Natural killer cell (primary cell): ENCODE results near the gene MTNR1B. TPM values are rescaled to one million over a fixed set of nuclear protein-coding genes. Genes with fewer than 3 reads are reported as not detected.

Experiments used
- ATAC-seq, 3 donors: fragments of 150-1000 bp in 2 of 3; fragments of 200-7000 bp in 1 of 3; cut with Tn5 transposase; 1 replicate in 1 of 3; 2 replicates in 2 of 3; pipeline ENCODE4 v1.10.0; 2021; ENCODE audit warnings: mild to moderate bottlenecking in 2 of 3, moderate library complexity in 2 of 3
- DNase-seq, 2 donors: peaks; one replicate each; pipeline versions ENCODE4 v3.0.0 to v3.0.0-alpha.2; 2013 to 2021; ENCODE audit warnings: mixed read lengths in 1 of 2
- H3K27ac ChIP-seq: one replicate; pipeline ENCODE4 v1.5.1; 2013; ENCODE audit warnings: mild to moderate bottlenecking, low read length
- H3K27me3 ChIP-seq: one replicate; pipeline ENCODE4 v1.6.1; 2013; ENCODE audit warnings: low read length; ENCODE audit not compliant: control insufficient read depth, insufficient read depth
- H3K36me3 ChIP-seq: one replicate; pipeline ENCODE4 v1.6.1; 2013; ENCODE audit warnings: low read length; ENCODE audit not compliant: control insufficient read depth, insufficient read depth
- H3K4me1 ChIP-seq: one replicate; pipeline ENCODE4 v1.6.1; 2013; ENCODE audit warnings: low read length; ENCODE audit not compliant: control insufficient read depth, insufficient read depth
- H3K4me3 ChIP-seq: one replicate; pipeline ENCODE4 v1.5.1; 2013; ENCODE audit warnings: low read length
- H3K9me3 ChIP-seq: one replicate; pipeline ENCODE4 v1.6.1; 2013; ENCODE audit warnings: low read length; ENCODE audit not compliant: control insufficient read depth, insufficient read depth
- H3K27ac Mint-ChIP-seq, 2 donors: one replicate each; pipeline ENCODE4 v1.8.0; 2022; ENCODE audit warnings: mild to moderate bottlenecking in 2 of 2, mixed read lengths in 2 of 2, moderate library complexity in 1 of 2
- H3K27me3 Mint-ChIP-seq, 2 donors: one replicate each; pipeline ENCODE4 v1.8.0; 2022; ENCODE audit warnings: low read depth in 2 of 2, mixed read lengths in 2 of 2
- H3K36me3 Mint-ChIP-seq: one replicate; pipeline ENCODE4 v1.8.0; 2022; ENCODE audit warnings: mixed read lengths
- H3K4me1 Mint-ChIP-seq, 2 donors: one replicate each; pipeline ENCODE4 v1.8.0; 2022; ENCODE audit warnings: mixed read lengths in 2 of 2
- H3K4me3 Mint-ChIP-seq: one replicate; pipeline ENCODE4 v1.8.0; 2022; ENCODE audit warnings: mild to moderate bottlenecking, moderate library complexity, mixed read lengths
- H3K9me3 Mint-ChIP-seq, 2 donors: one replicate each; pipeline ENCODE4 v1.8.0; 2022; ENCODE audit warnings: mixed read lengths in 2 of 2
- WGBS: methylation state at CpG from one replicate; pipeline ENCODE4 v1.1.7; 2013; ENCODE audit warnings: missing lambda C conversion rate; ENCODE audit not compliant: insufficient coverage; 5-methylcytosine and 5-hydroxymethylcytosine counted together
- intact Hi-C: fragments of 100-400 bp; cut with micrococcal nuclease; formaldehyde crosslinking; loops from one replicate; pipeline ENCODE4 v1.14.2; 2022
- total RNA-seq, 4 donors: library from RNA; stranded (reverse); fragments of 120-200 nt in 1 of 4; gene quantifications; one replicate each; pipeline versions ENCODE4 v1.2.3 to v1.2.4, GENCODE V29; 2013 to 2022
- TF ChIP-seq, protein P1 (sequence below): fragments of 200-600 bp; IDR thresholded peaks from one replicate; pipeline ENCODE4 v1.8.0; 2022; ENCODE audit warnings: antibody characterized with exemption

The MTNR1B gene
- total RNA-seq, 3 donors from 2014 or later (not counting 1 experiment from before 2014, with no cell fraction given), result not detected

DNA sequence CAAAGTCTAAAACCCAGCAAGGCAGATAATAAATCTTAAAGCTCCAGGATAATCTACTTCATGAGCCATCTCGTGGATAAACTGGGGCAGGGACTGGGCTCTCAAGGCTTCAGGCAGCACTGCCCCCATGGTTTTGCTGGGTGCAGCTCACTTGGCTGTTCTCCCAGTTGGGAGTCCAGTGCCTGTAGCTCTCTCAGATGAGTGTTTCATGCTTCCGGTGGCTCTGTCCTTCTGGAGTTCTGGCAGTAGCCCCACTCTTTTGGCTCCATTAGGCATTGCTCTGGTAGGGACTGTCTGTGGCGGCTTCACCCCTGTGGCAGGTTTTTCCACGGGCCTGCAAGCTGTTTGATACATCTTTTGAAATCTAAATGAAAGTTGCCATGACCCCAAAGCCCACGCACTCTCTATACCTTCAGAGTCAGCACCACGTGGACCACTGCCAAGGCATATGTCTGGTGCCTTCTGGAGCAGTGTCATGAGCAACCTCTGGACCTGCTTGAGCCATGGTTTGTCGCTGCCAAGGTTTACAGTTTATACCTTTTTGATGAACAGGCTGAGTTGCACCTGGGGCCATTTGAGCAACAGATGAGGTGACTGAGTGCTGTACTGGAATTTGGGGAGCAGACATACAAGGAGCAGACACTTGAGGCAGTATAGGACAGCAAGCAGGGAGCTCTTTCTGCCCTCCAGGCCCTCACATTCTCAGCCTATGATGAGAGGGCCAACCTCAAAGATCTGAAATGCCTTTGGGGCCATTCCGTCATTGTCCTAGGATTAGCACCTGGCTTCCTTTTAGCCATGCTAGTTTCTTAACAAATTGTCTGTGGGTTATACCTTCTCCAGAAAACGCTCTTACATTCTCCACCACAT lies 48.6 kb downstream of the MTNR1B start:
- Histone ChIP-seq H3K27me3 (no peaks in the 10 kb centered on the region), H3K36me3 (no peaks in the 10 kb centered on the region), H3K4me3 (no peak overlapping the region), H3K9me3 (no peaks in the 10 kb centered on the region), H3K27ac (no peak overlapping the region), H3K4me1 (no peaks in the 10 kb centered on the region)
- Mint-ChIP-seq H3K9me3 (peaks cover 11 to 12% of the 10 kb centered on the region in 2 donors), H3K27me3 (no peaks in the 10 kb centered on the region), H3K4me3 (no peak overlapping the region), H3K4me1 (no peaks in the 10 kb centered on the region), H3K36me3 (no peaks in the 10 kb centered on the region), H3K27ac (no peak overlapping the region)
- TF ChIP-seq, protein P1, sequence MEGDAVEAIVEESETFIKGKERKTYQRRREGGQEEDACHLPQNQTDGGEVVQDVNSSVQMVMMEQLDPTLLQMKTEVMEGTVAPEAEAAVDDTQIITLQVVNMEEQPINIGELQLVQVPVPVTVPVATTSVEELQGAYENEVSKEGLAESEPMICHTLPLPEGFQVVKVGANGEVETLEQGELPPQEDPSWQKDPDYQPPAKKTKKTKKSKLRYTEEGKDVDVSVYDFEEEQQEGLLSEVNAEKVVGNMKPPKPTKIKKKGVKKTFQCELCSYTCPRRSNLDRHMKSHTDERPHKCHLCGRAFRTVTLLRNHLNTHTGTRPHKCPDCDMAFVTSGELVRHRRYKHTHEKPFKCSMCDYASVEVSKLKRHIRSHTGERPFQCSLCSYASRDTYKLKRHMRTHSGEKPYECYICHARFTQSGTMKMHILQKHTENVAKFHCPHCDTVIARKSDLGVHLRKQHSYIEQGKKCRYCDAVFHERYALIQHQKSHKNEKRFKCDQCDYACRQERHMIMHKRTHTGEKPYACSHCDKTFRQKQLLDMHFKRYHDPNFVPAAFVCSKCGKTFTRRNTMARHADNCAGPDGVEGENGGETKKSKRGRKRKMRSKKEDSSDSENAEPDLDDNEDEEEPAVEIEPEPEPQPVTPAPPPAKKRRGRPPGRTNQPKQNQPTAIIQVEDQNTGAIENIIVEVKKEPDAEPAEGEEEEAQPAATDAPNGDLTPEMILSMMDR, result no peak
- no peak for DNase-seq
- ATAC-seq, result no peak
- WGBS, result 78% methylated on average over 9 of the region's 9 CpGs
- intact Hi-C loops, result no loop called here

DNA sequence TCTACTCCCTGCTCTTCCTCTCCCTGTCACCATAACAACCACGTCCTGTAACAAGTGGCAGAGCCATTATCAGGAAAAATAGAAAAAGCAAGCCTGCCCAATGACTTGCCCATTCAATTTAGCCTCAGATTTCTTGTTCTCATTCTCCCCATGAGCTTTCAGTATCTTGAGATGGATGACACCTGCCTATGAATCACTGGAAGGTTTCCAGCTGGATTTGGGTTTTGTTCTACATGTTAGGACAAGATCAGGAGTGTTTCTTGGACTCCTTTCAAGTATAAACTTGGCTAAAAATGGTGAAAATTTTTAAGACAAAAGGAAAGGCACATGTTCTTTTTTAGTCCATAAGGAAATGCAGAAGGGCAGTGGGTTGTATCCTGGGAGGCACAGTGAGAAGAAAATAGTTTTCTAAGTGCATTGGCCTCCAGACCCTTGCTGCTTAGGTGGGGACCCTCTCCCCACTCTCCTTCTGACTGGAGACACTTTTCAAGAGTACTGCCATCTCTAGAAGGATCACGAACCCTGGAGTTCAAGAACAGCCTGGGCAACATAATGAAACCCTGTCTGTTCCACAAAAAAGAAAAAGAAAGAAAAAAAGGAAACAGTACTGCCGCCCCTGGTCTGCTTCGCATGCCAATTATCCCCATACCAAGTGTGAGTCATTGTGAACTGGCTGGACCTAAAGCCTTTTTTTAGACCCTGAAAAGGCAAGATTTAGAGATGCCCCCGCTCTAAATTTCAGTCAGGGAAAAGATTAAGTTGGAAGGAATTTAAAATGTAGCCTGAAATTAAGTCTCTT lies 51.0 kb downstream of the MTNR1B start:
- intact Hi-C loops, result no loop called here
- peaks cover 6 to 8% of the 10 kb centered on the region in 2 donors for H3K9me3 Mint-ChIP-seq
- no peaks in the 10 kb centered on the region for H3K36me3 Mint-ChIP-seq
- TF ChIP-seq, protein P1, result no peak
- H3K9me3 ChIP-seq, result no peaks in the 10 kb centered on the region
- DNase-seq (no peak), ATAC-seq (no peak)
- 60% methylated on average over 4 of the region's 5 CpGs for WGBS
- H3K27me3 ChIP-seq, result no peaks in the 10 kb centered on the region
- H3K4me1 ChIP-seq, result no peaks in the 10 kb centered on the region
- no peak overlapping the region for H3K4me3 Mint-ChIP-seq
- H3K36me3 ChIP-seq, result no peaks in the 10 kb centered on the region
- H3K27me3 Mint-ChIP-seq, result no peaks in the 10 kb centered on the region
- H3K27ac Mint-ChIP-seq, result no peak overlapping the region
- no peak overlapping the region for H3K27ac ChIP-seq
- no peak overlapping the region for H3K4me3 ChIP-seq
- no peaks in the 10 kb centered on the region for H3K4me1 Mint-ChIP-seq

DNA sequence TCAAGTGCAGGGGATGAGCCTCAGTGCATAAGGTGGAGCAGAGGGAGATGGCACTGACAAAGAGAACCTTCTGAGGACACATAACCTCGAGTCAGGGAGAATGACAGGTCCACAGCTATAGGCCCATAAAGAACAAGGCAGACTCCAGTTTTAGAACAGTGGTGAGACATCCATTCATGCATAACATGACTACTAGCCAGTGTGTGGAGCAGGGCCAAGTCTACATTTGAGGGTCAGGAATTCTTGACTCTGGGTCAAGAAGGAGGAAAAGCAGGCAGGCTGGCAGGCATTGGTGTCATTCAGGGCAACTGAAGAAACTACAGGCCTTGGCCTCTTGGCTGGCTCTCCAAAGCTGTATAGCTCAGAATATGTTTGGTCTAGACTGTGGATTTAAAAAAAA lies 54.9 kb downstream of the MTNR1B start:
- no peak for ATAC-seq
- Mint-ChIP-seq H3K27ac (no peak overlapping the region), H3K36me3 (no peaks in the 10 kb centered on the region), H3K27me3 (no peaks in the 10 kb centered on the region), H3K4me3 (no peak overlapping the region), H3K4me1 (no peaks in the 10 kb centered on the region), H3K9me3 (peaks cover 3 to 6% of the 10 kb centered on the region in 2 donors)
- TF ChIP-seq, protein P1, result no peak
- Histone ChIP-seq H3K27ac (no peak overlapping the region), H3K4me1 (no peaks in the 10 kb centered on the region), H3K9me3 (no peaks in the 10 kb centered on the region), H3K4me3 (no peak overlapping the region), H3K36me3 (no peaks in the 10 kb centered on the region), H3K27me3 (no peaks in the 10 kb centered on the region)
- WGBS, result 52% methylated on average over 1 of the region's 1 CpG
- intact Hi-C loops, result no loop called here
- DNase-seq, result no peak
